ENCODE measurements around the gene ZNF474.
"Not testable (repeated sequence)": the region's sequence is repeated elsewhere in the genome, so short reads cannot be mapped to it uniquely, and the experiment has no call there.

Gene ZNF474

GRCh38 chr5:122091936-122092600, 37.3 kb upstream of the ZNF474 start:
- H3K4me1 ChIP-seq (ENCODE audit: control insufficient read depth in 1 of 2, insufficient read depth in 1 of 2, low read depth in 1 of 2, low read length in 1 of 2), result no peaks in the 10 kb centered on the region

GRCh38 chr5:122093415-122094180, 35.7 kb upstream of the ZNF474 start:
- no peaks in the 10 kb centered on the region for H3K27me3 ChIP-seq
- no peaks in the 10 kb centered on the region for H3K4me1 ChIP-seq (ENCODE audit: control insufficient read depth in 1 of 2, insufficient read depth in 1 of 2, low read depth in 1 of 2, low read length in 1 of 2)
- H3K9me3 ChIP-seq, result no peaks in the 10 kb centered on the region
- no peaks in the 10 kb centered on the region for H3K36me3 ChIP-seq
- TF ChIP-seq CTCF (IDR thresholded peaks at IDR 0.05), result no peak
- H3K4me3 ChIP-seq (ENCODE audit: low read depth in 1 of 2, low read length in 1 of 2), result no peak overlapping the region
- no peak overlapping the region for H3K27ac ChIP-seq

More at GRCh38 chr5:122091936-122092600, 37.3 kb upstream of the ZNF474 start:
- H3K27me3 ChIP-seq, result no peaks in the 10 kb centered on the region
- H3K4me3 ChIP-seq (ENCODE audit: low read depth in 1 of 2, low read length in 1 of 2), result no peak overlapping the region
- no peak overlapping the region for H3K27ac ChIP-seq
- no peak for TF ChIP-seq CTCF (IDR thresholded peaks at IDR 0.05)
- H3K36me3 ChIP-seq, result no peaks in the 10 kb centered on the region
- H3K9me3 ChIP-seq, result no peaks in the 10 kb centered on the region

GRCh38 chr5:122094251-122094650, 35.1 kb upstream of the ZNF474 start:
- not testable (repeated sequence) for H3K36me3 ChIP-seq; H3K27ac ChIP-seq; H3K4me3 ChIP-seq (ENCODE audit: low read depth in 1 of 2, low read length in 1 of 2); H3K9me3 ChIP-seq; H3K27me3 ChIP-seq; H3K4me1 ChIP-seq (ENCODE audit: control insufficient read depth in 1 of 2, insufficient read depth in 1 of 2, low read depth in 1 of 2, low read length in 1 of 2)

- Histone ChIP-seq H3K27ac (no peak overlapping the region), H3K36me3 (no peaks in the 10 kb centered on the region), H3K4me1 (ENCODE audit: control insufficient read depth in 1 of 2, insufficient read depth in 1 of 2, low read depth in 1 of 2, low read length in 1 of 2) (no peaks in the 10 kb centered on the region), H3K9me3 (no peaks in the 10 kb centered on the region), H3K4me3 (ENCODE audit: low read depth in 1 of 2, low read length in 1 of 2) (no peak overlapping the region), H3K27me3 (no peaks in the 10 kb centered on the region)
- TF ChIP-seq CTCF (IDR thresholded peaks at IDR 0.05), result no peak
Observed at GRCh38 chr5:122095158-122095557, 34.2 kb upstream of the ZNF474 start.

GRCh38 chr5:122097391-122097790, 32.0 kb upstream of the ZNF474 start:
- Histone ChIP-seq H3K9me3 (no peaks in the 10 kb centered on the region), H3K4me1 (ENCODE audit: control insufficient read depth in 1 of 2, insufficient read depth in 1 of 2, low read depth in 1 of 2, low read length in 1 of 2) (no peaks in the 10 kb centered on the region), H3K27ac (no peak overlapping the region), H3K36me3 (no peaks in the 10 kb centered on the region), H3K27me3 (no peaks in the 10 kb centered on the region), H3K4me3 (ENCODE audit: low read depth in 1 of 2, low read length in 1 of 2) (no peak overlapping the region)
- no peak for TF ChIP-seq CTCF (IDR thresholded peaks at IDR 0.05)
